Smooth muscle cell (in vitro differentiated cells): ENCODE data around the gene CCDC24. TPM values are rescaled to one million over a fixed set of nuclear protein-coding genes. Genes with fewer than 3 reads are reported as not detected.

Source experiments
- DNase-seq: peaks from one replicate; lab custom pipeline; 2025; ENCODE audit not compliant: unreplicated experiment; lab: John Stamatoyannopoulos, UW
- H2AFZ ChIP-seq: fragments of 200-600 bp; sonication (generic); 2 replicates; pipeline ENCODE4 v1.6.0; 2016; ENCODE audit warnings: antibody characterized with exemption, low read depth, mild to moderate bottlenecking
- H3F3A ChIP-seq: fragments of 200-600 bp; sonication (generic); 2 replicates; pipeline ENCODE4 v1.6.0; 2017; ENCODE audit warnings: antibody characterized with exemption, low read depth
- H3K27ac ChIP-seq: fragments of 200-600 bp; sonication (generic); 2 replicates; pipeline ENCODE4 v1.5.1; 2016; ENCODE audit warnings: low read depth, mild to moderate bottlenecking
- H3K27me3 ChIP-seq: fragments of 200-600 bp; sonication (generic); 2 replicates; pipeline ENCODE4 v1.6.1; 2016; ENCODE audit warnings: low read depth, mild to moderate bottlenecking
- H3K36me3 ChIP-seq: fragments of 200-600 bp; sonication (generic); 2 replicates; pipeline ENCODE4 v1.5.1; 2016; ENCODE audit warnings: low read depth
- H3K4me1 ChIP-seq: fragments of 200-600 bp; sonication (generic); 2 replicates; pipeline ENCODE4 v1.5.1; 2016; ENCODE audit warnings: low read depth
- H3K4me2 ChIP-seq: fragments of 200-600 bp; sonication (generic); 2 replicates; pipeline ENCODE4 v1.6.0; 2016; ENCODE audit warnings: mild to moderate bottlenecking
- H3K4me3 ChIP-seq: fragments of 200-600 bp; sonication (generic); 2 replicates; pipeline ENCODE4 v1.5.1; 2016; ENCODE audit warnings: mild to moderate bottlenecking
- H3K79me2 ChIP-seq: fragments of 200-600 bp; sonication (generic); 2 replicates; pipeline ENCODE4 v1.6.0; 2016; ENCODE audit warnings: low read depth, mild to moderate bottlenecking
- H3K9ac ChIP-seq: fragments of 200-600 bp; sonication (generic); 2 replicates; pipeline ENCODE4 v1.6.0; 2016; ENCODE audit warnings: low read depth
- H3K9me3 ChIP-seq: fragments of 200-600 bp; sonication (generic); replicated peaks from 2 replicates; pipeline ENCODE4 v1.5.1; 2016; ENCODE audit warnings: low read depth
- H4K20me1 ChIP-seq: fragments of 200-600 bp; sonication (generic); 2 replicates; pipeline ENCODE4 v1.6.0; 2016; ENCODE audit warnings: low read depth
- CTCF ChIP-seq: fragments of 200-600 bp; sonication (generic); IDR thresholded peaks from 2 replicates; pipeline ENCODE4 v1.5.1; 2017; ENCODE audit warnings: borderline replicate concordance, mild to moderate bottlenecking, antibody characterized with exemption; ENCODE audit not compliant: insufficient read depth, poor library complexity, severe bottlenecking
- WGBS: methylation state at CpG from one replicate; pipeline ENCODE4 v1.1.7; 2016; ENCODE audit warnings: low lambda C conversion rate; 5-methylcytosine and 5-hydroxymethylcytosine counted together
- polyA plus RNA-seq: library from polyadenylated mRNA; unstranded; fragments of >200 nt; fragmentation: Nextera tagmentation; extraction: Ambion mirVana; gene quantifications from 2 replicates; pipeline ENCODE4 v1.2.1, GENCODE V29; 2016
- total RNA-seq: library from RNA; depleted of rRNA; stranded (reverse); fragments of >200 nt; gene quantifications from 2 replicates; pipeline ENCODE4 v1.2.3, GENCODE V29; 2014

Gene CCDC24
- total and polyA plus RNA-seq, 2 experiments from 2014 or later = 6.5 to 11.4 TPM

DNA sequence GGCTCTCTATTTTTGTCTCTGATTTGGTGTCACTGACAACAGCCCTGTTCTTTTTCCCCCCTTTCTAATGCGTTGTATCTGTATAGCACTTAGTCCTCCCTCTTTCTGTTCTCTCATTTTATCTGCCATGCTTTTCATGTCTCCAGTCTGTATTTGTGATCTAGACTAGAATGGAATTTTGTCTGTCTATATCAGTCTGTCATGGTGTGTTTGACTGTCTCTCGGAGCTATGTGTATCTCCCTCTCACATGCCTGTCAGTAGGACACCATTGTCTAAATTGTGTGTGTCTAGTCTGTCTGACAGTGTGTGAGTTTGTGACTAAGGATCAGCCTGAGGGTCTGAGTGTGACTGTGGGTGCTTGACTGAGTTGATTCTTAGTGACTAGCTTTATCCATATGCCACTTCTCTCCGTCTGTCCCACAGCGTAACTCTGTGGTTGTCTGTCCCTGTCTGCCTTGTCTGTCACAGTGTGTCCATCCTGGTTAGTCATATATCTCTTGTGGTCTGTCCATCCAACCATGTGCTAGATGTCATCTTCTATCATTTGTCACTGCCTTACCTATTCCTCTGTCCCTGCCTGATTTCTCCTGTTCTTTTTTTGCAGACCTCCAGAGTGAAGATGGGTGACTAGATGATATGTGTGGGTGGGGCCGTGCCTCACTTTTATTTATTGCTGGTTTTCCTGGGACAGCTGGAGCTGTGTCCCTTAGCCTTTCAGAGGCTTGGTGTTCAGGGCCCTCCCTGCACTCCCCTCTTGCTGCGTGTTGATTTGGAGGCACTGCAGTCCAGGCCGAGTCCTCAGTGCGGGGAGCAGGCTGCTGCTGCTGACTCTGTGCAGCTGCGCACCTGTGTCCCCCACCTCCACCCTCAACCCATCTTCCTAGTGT lies 13.8 kb upstream of the CCDC24 start:
- Histone ChIP-seq H3F3A (peaks cover 19% of the 10 kb centered on the region), H2AFZ (no peak overlapping the region), H3K4me3 (no peak overlapping the region), H3K79me2 (peaks cover 31% of the 10 kb centered on the region), H3K27ac (no peak overlapping the region), H3K36me3 (no peaks in the 10 kb centered on the region), H3K9me3 (no peaks in the 10 kb centered on the region), H3K9ac (no peak overlapping the region), H3K4me1 (peaks cover 18% of the 10 kb centered on the region), H3K27me3 (no peaks in the 10 kb centered on the region), H3K4me2 (peak overlapping the region; percentile 95), H4K20me1 (peaks cover 54% of the 10 kb centered on the region)
- 90% methylated on average over 9 of the region's 9 CpGs for WGBS
- DNase-seq = no peak
- TF ChIP-seq CTCF = no peak

DNA sequence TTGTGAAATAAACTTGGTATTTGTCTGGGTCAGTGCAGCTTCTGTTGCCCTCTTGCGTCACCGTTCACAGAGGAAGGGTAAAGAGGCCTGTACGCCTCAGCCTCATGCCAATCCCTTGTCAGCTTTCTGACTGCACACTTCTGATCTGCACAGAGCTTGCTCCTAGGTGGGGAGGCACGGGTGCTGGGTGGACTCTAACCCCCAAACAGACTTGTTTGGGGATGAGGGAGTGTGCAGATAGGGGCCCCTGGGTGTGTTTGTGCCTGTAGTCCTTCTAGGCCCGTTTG lies 13.2 kb upstream of the CCDC24 start:
- Histone ChIP-seq H3K4me3 (peak overlapping the region; percentile 74), H3K4me1 (peaks cover 18% of the 10 kb centered on the region), H3K27ac (no peak overlapping the region), H4K20me1 (peaks cover 60% of the 10 kb centered on the region), H3K9ac (no peak overlapping the region), H3K36me3 (no peaks in the 10 kb centered on the region), H2AFZ (no peak overlapping the region), H3K9me3 (no peaks in the 10 kb centered on the region), H3K4me2 (peak overlapping the region; percentile 95), H3K27me3 (no peaks in the 10 kb centered on the region), H3F3A (peaks cover 19% of the 10 kb centered on the region), H3K79me2 (peaks cover 31% of the 10 kb centered on the region)
- WGBS = 78% methylated on average over 5 of the region's 5 CpGs
- no peak for DNase-seq
- no peak for TF ChIP-seq CTCF

DNA sequence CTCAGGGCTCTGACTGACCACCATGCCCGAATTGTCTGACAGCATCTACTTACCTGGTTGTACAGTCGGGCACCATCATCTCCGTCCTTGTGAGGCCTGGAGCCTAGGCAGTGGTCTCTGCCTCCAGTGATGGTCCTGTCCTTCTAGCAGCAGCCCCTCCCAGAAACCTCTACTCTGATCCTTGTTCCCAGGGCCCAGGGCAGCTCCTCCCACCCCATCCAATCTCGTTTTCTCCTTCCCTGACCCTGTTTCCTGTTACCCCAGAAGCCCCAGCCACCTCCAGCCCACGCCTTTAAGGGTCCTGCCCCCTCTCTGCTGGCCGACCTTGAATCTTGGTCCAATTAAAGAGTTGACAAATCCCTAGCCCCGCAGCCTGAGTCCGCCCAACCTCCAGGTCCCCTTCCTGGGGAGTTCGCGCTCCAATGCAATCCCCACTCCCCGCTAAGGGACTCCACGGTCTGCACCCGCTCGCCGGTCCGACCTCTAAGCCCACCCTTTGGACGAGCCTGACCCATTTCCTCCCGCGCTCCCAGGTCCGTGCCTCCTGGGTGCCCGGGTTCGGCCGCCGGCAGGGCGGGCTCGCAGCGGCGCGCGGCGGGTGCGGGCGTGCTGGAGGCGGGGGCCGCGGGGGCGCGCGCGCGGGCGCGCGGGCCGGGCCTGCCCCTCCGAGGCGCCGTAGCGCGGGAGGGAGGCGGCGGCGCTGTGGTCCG lies 12.7 kb upstream of the CCDC24 start, which contains the start of gene B4GALT2:
Gene B4GALT2, plus strand, starts transcription at position 660 of the 710 bp plus-strand sequence. CDS start 1,951 bp downstream, outside the sequence.
- Histone ChIP-seq H3K9me3 (no peaks in the 10 kb centered on the region), H4K20me1 (peaks cover 65% of the 10 kb centered on the region), H3K4me3 (peak within 1 kb of the TSS; percentile 75), H3K9ac (peak within 1 kb of the TSS; percentile 76), H3K27me3 (no peaks in the 10 kb centered on the region), H3K27ac (peak within 1 kb of the TSS; percentile 25), H3K79me2 (peaks cover 31% of the 10 kb centered on the region), H2AFZ (peak within 1 kb of the TSS; percentile 74), H3F3A (peaks cover 19% of the 10 kb centered on the region), H3K36me3 (no peaks in the 10 kb centered on the region), H3K4me2 (peak within 1 kb of the TSS; percentile 98), H3K4me1 (peaks cover 18% of the 10 kb centered on the region)
- DNase-seq = no peak
- TF ChIP-seq CTCF = no peak
- WGBS = 5% methylated on average over 35 of the region's 54 CpGs
